Measurements from ENCODE around the gene GGCT. TPM values are rescaled to one million over a fixed set of nuclear protein-coding genes. Genes with fewer than 3 reads are reported as not detected.

The GGCT gene
- total and polyA plus RNA-seq, 2 donors (not counting 3 experiments of a cell fraction or from before 2014, with no cell fraction given), result 21.1 to 44.3 TPM

DNA sequence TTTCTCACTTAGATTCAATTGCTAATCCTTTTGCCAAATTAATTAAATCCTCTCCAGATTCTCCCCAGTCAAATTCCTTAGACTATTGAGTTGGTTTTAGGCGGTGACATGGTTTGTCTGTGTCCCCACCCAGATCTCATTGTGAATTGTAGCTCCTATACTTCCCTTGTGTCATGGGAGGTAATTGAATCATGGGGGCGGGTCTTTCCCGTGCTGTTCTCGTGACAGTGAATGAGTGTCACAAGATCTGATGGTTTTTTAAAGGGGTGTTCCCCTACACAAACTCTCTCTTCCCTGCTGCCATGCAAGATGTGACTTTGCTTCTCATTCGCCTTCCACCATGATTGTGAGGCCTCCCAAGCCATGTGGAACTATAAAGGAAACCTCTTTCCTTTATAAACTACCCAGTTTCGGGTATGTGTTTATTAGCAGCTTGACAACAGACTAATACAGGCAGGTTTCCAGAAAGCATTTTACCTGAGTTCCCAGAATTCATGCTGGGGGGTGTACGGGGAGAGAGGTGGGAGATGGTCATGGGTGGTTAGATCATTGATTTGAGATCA, 45.4 kb upstream of the GGCT start:
- no peak overlapping the region for H2AFZ ChIP-seq (ENCODE audit: low read depth, low read length)
- dilution Hi-C loops (cut with MboI; ENCODE audit: extremely low pct_ligation_motif_present, low sequenced_read_pairs) (no loop called here), intact Hi-C loops (cut with micrococcal nuclease) (loop anchor here (2.0 kb wide), 1 partner anchor 71 kb away; the partner anchor contains the start of gene NOD1)
- H3K9me3 ChIP-seq (replicated peaks; ENCODE audit: control insufficient read depth, insufficient read depth, low read length), result no peaks in the 10 kb centered on the region
- peak overlapping the region; percentile 74 for H3K27ac ChIP-seq (ENCODE audit: insufficient read depth, low read depth, low read length)
- FAIRE-seq (peak; percentile 48), DNase-seq (ENCODE audit: low read depth, low spot score) (peak; percentile 55)
- no peaks in the 10 kb centered on the region for H3K79me2 ChIP-seq (ENCODE audit: control insufficient read depth, insufficient read depth, low read length)
- TF ChIP-seq EZH2 (IDR thresholded peaks at IDR 0.05; ENCODE audit: borderline replicate concordance, low read depth, low read length, severe bottlenecking) (no peak), GATA2 (IDR thresholded peaks at IDR 0.05; ENCODE audit: insufficient read depth, insufficient read length, low read depth, low read length) (no peak), FOS (IDR thresholded peaks at IDR 0.05; ENCODE audit: borderline replicate concordance, insufficient read depth, low read length) (peak; percentile 13)
- H3K27me3 ChIP-seq (ENCODE audit: control insufficient read depth in 2 of 2, insufficient read depth in 2 of 2, low read length in 2 of 2), result no peaks in the 10 kb centered on the region
- H3K4me3 ChIP-seq (replicated peaks in 1 of 3; ENCODE audit: insufficient read depth in 1 of 3, low read depth in 1 of 3, low read length in 3 of 3), result no peak overlapping the region
- no peak overlapping the region for H3K9ac ChIP-seq (replicated peaks; ENCODE audit: extremely low read depth, insufficient read depth, low read length)
- H3K4me2 ChIP-seq (ENCODE audit: insufficient read depth, low read length), result no peak overlapping the region
- peaks cover 32% of the 10 kb centered on the region for H3K4me1 ChIP-seq (ENCODE audit: control insufficient read depth, extremely low read depth, insufficient read depth, low read length)
- no peaks in the 10 kb centered on the region for H4K20me1 ChIP-seq (replicated peaks; ENCODE audit: control insufficient read depth, extremely low read depth, insufficient read depth, low read length)
- ChIA-PET CTCF (interaction anchor here (0.7 to 12.5 kb wide), 5 partner anchors 12 to 275 kb away, joined by 3 to 389 read pairs (median 5); no protein-coding TSS in a partner anchor), POLR2A (interaction anchor here (0.6 to 1.1 kb wide), 2 partner anchors 13 to 47 kb away, joined by 4 to 9 read pairs; no protein-coding TSS in a partner anchor)
- H3K9me1 ChIP-seq (replicated peaks; ENCODE audit: control insufficient read depth, extremely low read depth, insufficient read depth, low read length), result no peaks in the 10 kb centered on the region
- no TSS peak for BruUV-seq (replicated peaks)
- no peaks in the 10 kb centered on the region for H3K36me3 ChIP-seq (ENCODE audit: control insufficient read depth in 2 of 2, extremely low read depth in 1 of 2, insufficient read depth in 2 of 2, low read length in 2 of 2)

DNA sequence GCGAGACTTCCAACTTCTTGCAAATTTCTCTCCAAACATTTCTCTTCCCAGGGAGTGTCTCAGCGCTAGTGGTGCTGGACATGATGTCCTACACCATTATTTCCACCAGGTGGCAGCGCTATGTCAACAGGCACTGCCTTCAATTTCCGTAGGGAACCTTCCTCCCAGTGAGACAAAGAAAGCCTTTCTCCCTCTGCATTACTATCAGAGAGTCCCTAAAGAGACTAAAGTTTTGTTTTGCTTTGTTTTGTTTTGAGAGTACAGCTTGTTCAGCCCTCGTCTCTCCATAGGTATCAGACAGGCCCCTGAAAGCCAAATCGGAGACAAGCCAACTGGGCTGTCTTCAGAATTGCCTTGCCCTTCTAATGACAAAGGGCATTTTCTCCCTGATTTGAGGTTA, 44.2 kb upstream of the GGCT start:
- Histone ChIP-seq H3K36me3 (ENCODE audit: control insufficient read depth in 2 of 2, extremely low read depth in 1 of 2, insufficient read depth in 2 of 2, low read length in 2 of 2) (no peaks in the 10 kb centered on the region), H3K9ac (replicated peaks; ENCODE audit: extremely low read depth, insufficient read depth, low read length) (peak overlapping the region; percentile 43), H3K9me1 (replicated peaks; ENCODE audit: control insufficient read depth, extremely low read depth, insufficient read depth, low read length) (no peaks in the 10 kb centered on the region), H3K4me2 (ENCODE audit: insufficient read depth, low read length) (no peak overlapping the region), H3K27me3 (ENCODE audit: control insufficient read depth in 2 of 2, insufficient read depth in 2 of 2, low read length in 2 of 2) (no peaks in the 10 kb centered on the region), H3K4me3 (replicated peaks in 1 of 3; ENCODE audit: insufficient read depth in 1 of 3, low read depth in 1 of 3, low read length in 3 of 3) (no peak overlapping the region), H3K79me2 (ENCODE audit: control insufficient read depth, insufficient read depth, low read length) (no peaks in the 10 kb centered on the region), H3K4me1 (ENCODE audit: control insufficient read depth, extremely low read depth, insufficient read depth, low read length) (peaks cover 35% of the 10 kb centered on the region), H3K9me3 (replicated peaks; ENCODE audit: control insufficient read depth, insufficient read depth, low read length) (no peaks in the 10 kb centered on the region), H4K20me1 (replicated peaks; ENCODE audit: control insufficient read depth, extremely low read depth, insufficient read depth, low read length) (no peaks in the 10 kb centered on the region), H3K27ac (ENCODE audit: insufficient read depth, low read depth, low read length) (peak overlapping the region; percentile 69), H2AFZ (ENCODE audit: low read depth, low read length) (peak overlapping the region; percentile 67)
- CTCF ChIA-PET, result interaction anchor here (0.8 to 12.5 kb wide), 5 partner anchors 13 to 274 kb away, joined by 3 to 389 read pairs (median 3); partner anchors contain the start of gene GGCT
- POLR2A ChIA-PET, result no interaction called here
- no TSS peak for BruUV-seq (replicated peaks)
- dilution Hi-C loops (cut with MboI; ENCODE audit: extremely low pct_ligation_motif_present, low sequenced_read_pairs) (no loop called here), intact Hi-C loops (cut with micrococcal nuclease) (loop anchor here (1.0 to 2.0 kb wide), 5 partner anchors 15 to 70 kb away; partner anchors contain the start of genes GARS1, GGCT and NOD1)
- DNase-seq (ENCODE audit: low read depth, low spot score) (peak; percentile 82), FAIRE-seq (peak; percentile 94)
- TF ChIP-seq MYC (IDR thresholded peaks at IDR 0.05; ENCODE audit: low read depth, low read length), result no peak
- TF ChIP-seq CTCF (IDR thresholded peaks at IDR 0.05; ENCODE audit: extremely low read depth in 1 of 2, insufficient read depth in 1 of 2, low read depth in 1 of 2, low read length in 2 of 2), result peak; percentile 76 to 82
